Stimulated activated CD4-positive, alpha-beta T cell treated with anti-CD3 and anti-CD28 coated beads, Interleukin-2, amount 100 ng/mL, for 24 hours (primary cell): ENCODE results near the gene GATA3.

ENCODE experiments used
- DNase-seq, 2 donors: peaks; one replicate each; pipeline ENCODE4 v3.0.0-alpha.2; 2020

Gene GATA3

DNA sequence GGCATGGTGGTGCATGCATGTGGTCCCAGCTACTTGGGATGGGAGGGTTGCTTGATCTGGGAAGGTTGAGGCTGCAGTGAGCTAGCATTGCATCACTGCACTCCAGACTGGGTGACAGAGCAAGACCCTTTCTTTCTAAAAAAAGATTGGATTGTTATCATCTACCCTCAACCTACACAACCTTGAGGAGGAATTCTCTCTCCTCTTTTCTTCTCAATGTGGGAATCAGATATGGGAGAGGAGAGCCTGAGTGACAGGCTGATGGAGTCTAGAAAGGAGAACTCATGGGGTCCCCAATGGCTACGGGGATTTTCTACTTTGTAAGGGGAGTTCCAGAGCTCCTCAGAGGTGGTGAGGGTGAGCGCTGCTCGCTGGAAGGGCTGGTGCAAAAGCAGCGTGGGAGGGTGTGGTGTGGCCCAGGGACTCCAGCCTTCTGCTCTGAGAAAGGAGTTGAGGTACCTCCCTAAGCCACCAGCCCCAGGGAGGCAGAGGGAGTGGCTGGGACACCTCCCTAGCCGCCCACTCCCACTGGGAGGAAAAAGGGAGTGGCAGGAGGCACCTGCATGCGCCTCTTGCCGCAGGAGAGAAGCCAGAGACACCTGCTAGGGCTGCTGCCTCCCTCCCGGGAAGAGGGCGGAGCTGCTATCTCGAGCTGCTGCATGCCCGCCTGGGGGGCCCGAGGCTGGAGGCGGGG is 48.4 kb downstream of the GATA3 start:
- peak in 1 of 2 donors; percentile 6 for DNase-seq

DNA sequence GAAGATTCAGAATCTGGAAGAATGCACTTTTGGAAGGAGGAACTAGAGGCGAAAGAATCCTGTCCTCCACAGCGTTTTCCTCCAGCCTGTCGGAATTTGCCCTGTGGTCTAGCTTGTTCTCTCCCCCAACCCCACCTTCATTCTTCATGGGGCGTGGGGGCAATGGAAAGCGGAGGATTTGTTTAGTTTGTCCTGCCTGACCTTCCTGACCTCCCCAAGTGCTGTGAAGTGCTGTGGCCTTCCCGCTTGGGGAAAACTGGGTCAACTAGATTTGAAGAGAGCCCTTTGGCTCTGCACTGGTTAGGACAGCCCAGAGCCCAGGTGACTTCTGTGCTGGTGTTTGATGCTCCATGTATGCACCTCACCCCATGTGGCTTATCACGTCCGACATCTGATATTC is 49.1 kb downstream of the GATA3 start:
- no peak for DNase-seq

DNA sequence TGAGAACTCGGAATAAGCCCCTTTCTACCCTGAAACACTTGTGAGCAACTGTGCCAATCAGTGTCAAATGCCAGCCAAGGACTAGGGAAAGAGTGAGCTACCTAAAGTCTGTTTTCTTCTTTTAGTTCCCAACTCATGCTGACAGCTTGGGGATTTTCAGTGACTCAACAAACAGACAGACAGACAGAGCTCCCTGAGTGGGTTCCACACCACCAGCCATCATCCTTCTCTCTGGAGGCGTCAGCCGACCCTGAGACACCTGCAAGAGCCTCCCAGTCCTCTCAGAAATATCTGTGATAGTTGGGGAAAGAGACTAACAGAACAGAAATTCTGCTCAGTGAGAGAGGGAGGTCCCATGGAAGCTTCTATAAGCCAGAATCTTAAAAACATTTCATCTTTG is 49.5 kb downstream of the GATA3 start:
- DNase-seq, result no peak

DNA sequence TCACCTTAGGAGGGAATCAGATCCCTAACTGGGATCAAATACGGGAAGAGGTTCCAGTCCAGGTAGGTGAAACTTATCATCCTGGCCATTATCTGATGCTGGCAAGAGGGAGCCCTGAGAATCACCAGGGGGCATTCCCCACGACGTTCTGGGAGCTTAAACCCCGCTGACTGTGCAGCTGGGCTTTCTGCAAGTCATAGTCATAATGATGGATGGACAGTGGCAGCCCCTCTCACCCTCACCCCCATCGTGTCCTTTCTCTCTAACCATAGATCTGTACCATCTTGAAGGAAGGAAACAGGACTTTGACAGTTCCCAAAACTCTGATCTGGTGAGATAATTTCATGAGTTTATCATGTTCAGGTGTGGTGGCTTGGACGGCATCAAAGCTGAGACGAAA is 50.2 kb downstream of the GATA3 start:
- no peak for DNase-seq

DNA sequence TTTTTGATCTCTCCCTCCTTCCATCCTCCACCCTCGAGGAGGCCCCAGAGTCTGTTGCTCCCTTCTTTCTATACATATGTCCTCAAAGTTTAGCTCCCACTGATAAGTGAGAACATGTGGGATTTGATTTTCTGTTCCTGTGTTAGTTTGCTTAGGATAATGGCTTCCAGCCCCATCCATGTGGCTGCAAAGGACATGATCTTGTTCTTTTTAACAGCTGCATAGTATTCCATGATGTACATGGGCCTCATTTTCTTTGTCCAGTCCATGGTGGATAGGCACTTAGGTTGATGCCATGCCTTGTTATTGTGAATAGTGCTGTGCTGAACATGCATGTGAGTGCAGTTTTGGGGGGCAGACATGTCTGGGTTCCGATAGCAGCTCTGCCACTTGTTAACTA is 51.4 kb downstream of the GATA3 start:
- DNase-seq, result no peak

DNA sequence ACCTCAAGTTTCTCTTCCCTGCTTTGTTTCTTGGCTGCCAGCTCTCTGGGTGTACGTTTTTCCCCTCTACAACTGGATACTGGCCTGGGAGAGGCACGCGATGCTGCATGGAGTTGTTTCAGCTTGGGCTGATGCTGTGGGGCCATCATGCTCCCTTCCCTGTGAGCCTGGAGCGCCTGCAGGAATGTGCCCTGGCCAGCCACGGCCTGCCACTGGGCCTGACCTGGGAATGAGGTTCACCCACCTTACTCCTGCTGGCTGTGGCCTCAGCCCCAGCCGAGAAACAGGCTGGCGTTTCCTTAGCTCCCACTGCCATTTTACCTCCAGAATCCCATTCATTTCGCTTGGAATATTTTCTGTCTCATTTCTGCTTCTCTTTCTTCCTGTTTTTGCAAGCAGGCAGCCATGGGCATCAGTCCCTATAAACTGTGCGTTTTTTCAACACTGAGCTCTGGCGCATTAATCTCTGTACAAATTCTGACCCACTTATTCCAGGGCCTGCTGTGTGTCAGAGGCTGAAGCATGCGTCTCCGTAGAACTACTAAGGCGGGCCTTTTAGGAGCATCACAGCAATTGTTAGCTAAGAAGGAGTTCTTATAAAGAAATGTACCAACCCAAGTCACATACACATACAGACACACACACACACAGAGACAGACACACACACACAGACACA is 57.9 kb downstream of the GATA3 start:
- no peak for DNase-seq

DNA sequence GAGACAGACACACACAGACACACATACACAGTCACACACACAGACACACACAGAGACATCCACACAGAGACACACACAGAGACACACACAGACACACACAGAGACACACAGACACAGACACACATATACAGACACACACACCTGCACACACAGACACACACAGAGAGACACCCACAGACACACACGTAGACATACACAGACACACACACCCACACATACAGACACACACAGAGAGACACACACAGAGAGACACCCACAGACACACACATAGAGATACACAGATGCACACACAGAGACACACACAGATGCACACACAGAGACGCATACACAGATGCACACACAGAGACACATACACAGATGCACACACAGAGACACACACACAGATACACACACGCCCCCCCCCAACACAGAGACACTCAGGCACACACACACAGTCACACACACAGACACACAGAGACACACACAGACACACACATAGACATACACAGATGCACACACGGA is 58.5 kb downstream of the GATA3 start:
- no peak for DNase-seq

DNA sequence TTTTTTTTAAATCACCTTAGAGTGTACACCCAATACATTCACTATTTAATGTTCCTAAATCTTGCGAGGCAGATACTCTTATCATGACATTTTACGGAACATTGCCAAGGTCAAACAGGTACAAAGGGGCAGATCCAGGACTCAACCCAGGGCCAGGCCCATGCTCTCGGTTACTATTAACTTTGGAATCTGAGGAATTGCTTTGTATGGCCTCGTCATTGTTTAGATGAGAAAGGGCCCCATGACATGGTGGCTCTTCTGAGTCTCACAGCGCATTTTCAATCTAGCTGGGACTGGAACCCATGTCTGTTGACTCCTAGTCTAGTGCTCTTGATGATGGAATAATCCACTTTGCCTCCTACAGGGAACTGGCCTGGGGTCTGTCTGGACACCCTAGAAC is 59.1 kb downstream of the GATA3 start:
- no peak for DNase-seq

DNA sequence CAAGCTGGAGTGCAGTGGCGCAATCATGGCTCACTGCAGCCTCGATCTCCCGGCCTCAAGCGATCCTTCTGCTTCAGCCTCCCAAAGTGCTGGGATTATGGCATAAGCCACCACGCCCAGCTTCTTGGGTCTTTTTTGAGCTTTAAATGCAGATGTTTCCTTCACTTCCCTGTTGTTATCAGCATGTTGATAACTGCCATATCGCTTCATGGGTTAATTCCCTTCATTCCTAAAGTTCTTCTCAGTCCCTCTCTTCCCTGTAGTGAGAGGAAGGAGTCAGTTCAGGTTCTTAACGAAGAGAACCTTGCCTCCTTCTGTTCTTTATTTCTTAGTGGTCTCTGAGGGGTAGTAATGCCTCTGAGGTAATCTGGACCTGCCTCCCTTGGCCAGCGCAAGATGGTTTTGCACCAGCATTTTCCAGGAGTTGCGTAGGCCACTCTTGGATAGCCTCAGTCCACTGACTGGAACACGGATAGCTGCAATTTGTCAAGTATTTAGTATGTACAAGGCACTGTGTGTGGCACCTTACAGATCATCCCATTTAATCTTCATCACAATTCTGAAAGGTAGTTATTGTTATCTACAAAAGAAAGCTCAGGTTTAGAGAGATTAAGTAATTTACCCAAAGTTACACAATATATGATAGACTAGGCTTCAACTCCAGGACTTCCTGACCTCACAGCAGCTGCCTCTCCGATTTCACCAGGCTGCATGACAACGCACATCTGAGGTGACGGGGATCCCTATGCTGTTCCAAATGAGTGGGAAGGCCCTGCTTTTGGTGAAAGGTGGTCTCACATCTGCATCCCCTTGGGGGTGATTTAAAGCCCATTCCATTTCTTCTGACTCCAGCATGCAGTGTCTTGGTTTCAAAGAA is 60.5 kb downstream of the GATA3 start:
- DNase-seq, result no peak

DNA sequence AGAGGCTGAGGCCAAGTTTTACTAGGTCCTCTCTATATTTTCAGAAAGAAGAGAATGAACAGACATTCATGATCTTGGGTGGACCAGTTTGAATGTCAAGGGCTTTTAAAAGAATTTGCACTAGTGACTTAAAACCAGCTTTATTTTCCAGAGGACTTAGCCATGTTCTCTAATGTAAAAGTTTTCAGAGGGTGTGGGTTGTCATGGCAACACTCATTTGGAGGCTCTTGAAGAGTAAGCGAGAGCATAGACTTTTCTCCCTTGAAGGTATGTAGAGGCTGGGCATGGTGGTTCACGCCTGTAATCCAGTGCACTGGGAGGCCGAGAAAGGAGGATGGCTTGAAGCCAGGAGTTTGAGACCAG is 61.1 kb downstream of the GATA3 start:
- DNase-seq, result no peak

DNA sequence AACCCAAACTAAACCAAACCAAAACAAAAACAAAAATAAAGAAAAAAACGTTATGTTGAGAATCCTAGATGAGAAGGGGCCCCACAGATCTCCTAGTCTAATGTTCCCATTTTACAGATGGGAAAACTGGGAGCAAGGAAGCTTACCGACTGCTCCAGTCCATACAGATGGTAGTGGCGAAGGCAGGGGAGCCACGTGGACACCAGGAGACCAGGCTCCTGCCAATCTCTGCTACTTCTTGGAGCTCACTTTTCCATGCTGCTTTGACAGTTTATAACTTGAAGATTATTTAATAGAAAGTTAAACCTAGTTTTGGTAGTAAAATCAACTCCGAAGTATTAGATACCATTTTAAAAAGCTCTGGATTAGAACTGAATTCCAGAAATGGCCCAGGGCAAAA is 62.0 kb downstream of the GATA3 start:
- no peak for DNase-seq

DNA sequence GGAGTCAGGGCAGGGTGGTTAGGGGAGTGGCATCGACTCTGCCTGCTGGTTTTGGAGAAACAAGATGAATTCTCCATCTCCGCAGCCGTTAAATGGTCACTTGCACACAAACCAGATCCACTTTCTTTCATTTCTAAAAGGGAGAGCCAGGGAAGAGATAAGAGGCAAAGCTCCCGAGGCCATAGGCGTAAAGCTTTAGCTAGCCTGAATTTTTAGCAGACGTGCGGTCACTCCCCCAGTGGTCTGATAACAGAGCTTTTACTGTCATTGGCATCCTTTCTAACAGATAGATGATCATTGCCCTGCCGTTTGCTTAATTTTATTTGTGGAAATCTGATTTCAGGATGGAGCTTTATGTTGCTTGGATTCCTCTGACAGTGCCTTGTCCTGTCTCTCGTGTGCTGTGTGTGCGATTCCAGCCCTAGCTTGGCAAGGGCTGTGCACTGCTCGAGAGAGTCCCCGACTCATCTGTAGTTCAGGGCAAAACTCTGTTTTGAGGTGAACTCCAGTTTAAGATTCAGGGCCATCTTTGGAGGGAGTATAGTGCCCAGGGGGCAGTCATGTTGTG is 62.5 kb downstream of the GATA3 start:
- no peak for DNase-seq

DNA sequence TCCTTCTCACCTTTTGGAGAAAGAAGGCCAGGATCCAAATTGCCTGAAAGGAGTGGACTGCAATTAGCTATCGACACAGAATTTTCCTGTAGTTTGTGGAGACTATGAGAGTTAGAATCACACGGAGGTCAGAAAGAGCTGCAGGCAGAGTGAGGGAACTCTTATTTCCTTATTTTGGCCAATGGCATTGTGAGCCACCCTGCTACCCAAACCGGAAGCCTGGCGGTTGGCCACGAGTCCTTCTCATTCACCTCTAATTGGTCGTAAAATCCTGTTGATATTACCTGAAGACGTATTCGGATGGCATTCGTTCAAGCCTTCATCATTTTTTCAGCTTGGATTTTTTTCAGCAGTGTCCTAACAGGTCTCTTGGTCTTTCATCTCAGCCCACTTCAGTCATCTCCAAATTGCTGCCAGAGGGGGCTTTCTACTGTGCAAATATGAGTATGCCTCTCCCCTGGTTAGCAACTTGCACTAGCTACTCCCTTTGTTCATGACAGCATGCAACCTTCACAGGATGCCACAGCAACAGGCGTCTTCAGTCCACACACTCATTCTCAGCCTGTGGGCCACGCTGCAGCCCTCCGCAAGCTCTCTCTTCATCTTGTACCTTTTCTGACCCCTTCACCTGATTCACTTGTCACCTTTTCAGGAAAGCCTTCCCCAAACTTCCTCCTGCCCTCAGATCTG is 66.9 kb downstream of the GATA3 start:
- no peak for DNase-seq

DNA sequence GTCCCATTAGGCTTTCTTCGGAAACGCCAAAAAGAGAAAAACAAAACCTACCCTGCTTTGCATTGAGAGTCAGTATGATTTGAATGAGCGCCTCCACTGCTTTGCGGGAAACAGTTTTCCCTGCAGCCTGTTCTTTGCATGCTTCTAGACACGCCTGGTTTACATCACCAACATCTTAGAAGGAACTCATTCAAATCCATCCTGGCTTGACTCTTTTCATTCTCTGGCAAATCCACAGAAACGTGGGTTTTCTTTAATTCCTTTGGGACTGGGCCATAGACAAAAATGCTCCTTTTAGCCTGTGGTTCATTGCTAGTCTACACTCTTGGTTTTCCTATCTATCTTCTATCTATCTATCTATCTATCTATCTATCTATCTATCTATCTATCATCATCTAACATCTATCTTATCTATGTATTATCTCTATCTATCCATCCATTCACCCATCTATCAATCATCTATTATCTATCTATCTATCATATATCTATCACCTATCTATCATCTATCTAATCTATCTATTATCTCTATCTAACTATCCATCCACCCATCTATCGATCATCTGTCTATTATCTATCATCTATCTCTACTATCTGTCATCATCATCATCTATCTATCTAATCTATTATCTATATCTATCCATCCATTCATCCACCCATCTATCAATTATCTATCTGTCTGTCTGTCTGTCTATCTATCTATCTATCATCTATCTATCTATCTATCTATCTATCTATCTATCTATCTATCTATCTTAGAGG is 68.3 kb downstream of the GATA3 start:
- DNase-seq, result no peak

DNA sequence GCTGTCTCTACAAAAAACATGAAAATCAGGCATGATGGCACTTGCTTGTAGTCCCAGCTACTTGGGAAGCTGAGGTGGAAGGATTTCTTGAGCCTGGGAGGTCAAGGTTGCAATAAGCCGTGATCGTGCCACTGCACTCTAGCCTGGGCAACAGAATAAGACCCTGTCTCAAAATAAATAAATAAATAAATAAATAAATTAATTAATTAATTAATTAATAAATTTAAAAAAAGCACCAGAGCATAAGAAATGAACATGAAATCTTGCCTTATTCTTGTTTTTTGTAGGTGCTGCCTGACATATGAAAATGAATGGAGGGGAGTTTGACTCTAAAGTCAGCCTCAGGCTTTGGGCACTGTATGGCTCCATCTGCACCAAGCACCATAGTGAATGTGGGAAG is 69.9 kb downstream of the GATA3 start:
- no peak for DNase-seq
